ENCODE results near the gene SPRED3. TPM values are rescaled to one million over a fixed set of nuclear protein-coding genes. Genes with fewer than 3 reads are reported as not detected.

SPRED3 gene, protein sequence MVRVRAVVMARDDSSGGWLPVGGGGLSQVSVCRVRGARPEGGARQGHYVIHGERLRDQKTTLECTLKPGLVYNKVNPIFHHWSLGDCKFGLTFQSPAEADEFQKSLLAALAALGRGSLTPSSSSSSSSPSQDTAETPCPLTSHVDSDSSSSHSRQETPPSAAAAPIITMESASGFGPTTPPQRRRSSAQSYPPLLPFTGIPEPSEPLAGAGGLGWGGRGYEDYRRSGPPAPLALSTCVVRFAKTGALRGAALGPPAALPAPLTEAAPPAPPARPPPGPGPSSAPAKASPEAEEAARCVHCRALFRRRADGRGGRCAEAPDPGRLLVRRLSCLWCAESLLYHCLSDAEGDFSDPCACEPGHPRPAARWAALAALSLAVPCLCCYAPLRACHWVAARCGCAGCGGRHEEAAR
- 0.71 and 1.0 TPM in 2 replicates for total RNA-seq

DNA sequence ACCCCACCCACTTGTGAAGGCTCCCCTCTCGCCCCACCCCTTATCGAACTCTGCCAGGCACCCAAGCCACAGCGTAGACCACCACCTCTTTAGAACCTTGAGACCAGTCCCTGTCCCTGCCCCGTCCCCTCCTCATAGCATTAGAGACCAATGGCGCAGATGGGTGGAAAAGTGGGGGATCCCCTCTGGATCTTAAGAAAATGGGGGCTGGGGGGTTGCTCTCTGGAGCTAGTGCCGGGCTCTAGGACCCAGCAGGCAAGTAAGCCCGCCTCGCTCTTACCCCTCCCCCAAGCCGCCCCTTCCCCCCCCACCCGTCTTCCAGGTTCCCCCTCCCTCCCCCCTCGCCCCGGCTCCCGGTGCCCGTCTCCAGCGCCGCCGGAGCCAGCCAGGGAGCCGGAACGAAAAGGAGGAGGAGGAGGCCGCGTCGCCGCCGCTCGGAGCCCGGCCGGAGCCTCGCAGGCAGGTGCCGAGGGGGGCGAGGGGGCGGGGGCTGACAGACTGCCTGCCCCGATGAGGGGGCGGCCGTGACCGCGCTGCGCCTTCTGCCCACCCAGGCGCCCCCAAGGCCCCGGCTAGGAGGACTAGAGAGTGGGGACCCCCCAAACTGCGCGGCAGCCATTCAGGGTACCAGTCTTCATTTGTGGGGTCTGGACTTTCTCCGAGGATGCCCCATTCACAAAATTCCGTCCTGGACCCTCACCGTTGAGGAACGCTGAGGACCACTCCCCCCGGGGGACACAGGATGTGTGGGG, at the start of gene SPRED3:
SPRED3 (plus strand) TSS at position 349 of the 752 bp plus-strand sequence. CDS start 1,606 bp downstream, outside the sequence.

DNA sequence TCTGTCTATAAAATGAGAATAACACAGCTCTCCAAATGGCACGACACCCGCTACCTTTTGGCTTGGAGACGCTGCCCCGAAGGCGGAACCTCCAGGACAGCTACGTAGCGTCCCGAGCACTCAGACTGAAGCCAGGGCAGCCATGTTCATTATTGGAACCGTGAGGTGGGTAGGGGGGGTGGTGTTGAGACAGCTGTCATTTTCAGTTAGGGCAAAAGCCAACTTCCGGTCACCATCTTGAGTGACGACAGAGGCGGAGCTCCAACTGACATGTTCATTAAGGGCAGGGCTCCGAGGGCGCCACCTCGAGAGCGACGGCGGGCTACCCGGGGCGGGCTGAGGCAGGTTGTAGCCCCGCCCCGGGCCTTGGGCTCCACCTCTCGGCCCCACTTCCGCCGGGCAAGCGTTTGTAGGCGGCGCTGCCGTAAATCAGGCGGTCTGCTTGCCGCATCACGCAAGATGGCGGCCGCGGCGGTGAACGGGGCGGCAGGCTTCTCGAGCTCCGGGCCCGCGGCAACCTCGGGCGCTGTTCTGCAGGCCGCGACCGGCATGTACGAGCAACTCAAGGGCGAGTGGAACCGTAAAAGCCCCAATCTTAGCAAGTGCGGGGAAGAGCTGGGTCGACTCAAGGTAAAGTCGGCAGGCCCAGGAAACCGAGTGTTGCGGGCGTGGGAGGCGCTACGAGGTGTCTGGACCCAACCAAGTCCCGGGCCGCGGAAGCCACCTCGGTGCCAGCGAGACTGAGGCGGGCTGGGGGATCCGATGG, 14.0 kb upstream of the SPRED3 start, which contains the start of gene PSMD8:
PSMD8 (plus strand) TSS at position 240 of the 766 bp plus-strand sequence; CDS start at position 271, 31 bp downstream.

DNA sequence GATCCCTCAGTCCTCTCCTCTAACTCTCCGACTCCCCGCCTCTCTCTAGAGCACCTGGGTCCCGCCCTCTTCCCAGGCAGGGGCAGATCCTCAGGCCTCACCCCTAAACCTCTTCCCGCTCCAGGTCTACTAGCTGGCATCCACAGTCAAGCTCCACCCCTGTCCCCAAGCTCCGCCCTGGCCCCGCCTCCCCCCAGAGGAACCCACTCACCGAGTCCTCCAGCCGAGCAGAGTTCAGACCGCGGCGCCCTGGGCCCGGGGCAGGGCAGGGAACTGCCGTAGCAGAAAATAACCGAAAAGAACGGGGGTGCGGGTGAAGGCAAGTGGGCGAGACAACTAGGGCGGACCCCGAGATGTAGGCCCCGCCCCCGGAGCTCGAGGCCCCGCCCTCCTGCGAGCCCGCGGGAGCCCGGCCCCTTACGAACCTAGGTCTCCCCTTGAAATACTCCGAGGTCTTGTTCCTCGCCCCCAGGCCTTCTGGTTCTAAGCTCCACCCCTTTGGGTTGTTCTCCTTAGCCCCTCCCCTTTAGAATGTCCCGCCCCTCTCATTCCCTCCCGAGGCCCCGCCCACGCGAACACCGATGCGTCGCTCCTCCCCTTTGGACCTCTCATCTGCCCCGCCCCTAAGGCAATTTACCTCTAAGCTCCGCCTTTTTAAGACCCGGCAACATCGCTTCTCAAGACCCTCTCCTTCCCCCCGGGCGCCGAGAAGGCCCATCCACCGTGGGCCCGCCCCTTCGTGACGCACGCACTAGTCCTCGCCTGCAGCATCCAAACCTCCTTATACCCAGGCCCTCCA, 748 bp upstream of the SPRED3 start, which contains the start of gene GGN:
GGN (minus strand) TSS at position 485 of the 799 bp plus-strand sequence. CDS start 773 bp downstream, outside the sequence.

GRCh38 chr19:38402967-38403674, 14.6 kb downstream of the SPRED3 start, which contains the start of gene FAM98C:
TSS of gene FAM98C (plus strand) at chr19:38403093. CDS start at chr19:38403154, 61 bp downstream.

GRCh38 chr19:38425810-38426466, 37.4 kb downstream of the SPRED3 start, which contains the start of gene RASGRP4:
TSS of gene RASGRP4 (minus strand) at chr19:38426219. CDS start at chr19:38426091, 128 bp downstream.

DNA sequence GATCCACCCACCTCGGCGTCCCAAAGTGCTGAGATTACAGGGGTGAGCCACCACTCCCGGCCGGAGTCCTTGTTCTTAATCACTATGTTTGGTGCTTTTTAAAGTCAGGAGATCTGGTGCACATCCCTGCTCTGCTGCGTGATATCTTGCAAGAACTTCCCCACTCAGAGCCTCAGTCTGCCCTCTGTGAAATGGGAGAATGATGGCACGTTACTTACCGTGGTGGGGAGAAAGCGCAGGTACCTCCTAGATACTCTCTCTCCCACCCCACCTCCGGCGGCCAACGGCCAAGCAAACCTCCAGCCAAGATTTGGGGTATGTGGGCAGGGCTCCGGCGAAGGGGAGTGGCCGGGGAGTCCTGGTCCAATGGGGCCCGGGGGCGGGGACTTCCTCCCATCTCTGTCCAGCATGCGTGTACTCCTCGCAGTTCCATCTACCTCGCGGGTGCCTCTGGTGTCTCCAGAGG, 44.8 kb downstream of the SPRED3 start, which contains the start of gene RYR1:
RYR1 (plus strand) TSS at position 424 of the 466 bp plus-strand sequence. CDS start 139 bp downstream, outside the sequence.

Other genes with a start within 250 kb of the SPRED3 start
- gene DPF1, start 164.5 kb upstream of the SPRED3 start, total RNA-seq: 0.55 and 0.57 TPM in 2 replicates
- gene PPP1R14A, start 132.3 kb upstream of the SPRED3 start, total RNA-seq: 0.43 and 0.65 TPM in 2 replicates
- gene SPINT2, start 124.1 kb upstream of the SPRED3 start, total RNA-seq: 1.1 and 4.0 TPM in 2 replicates
- gene C19orf33, start 84.4 kb upstream of the SPRED3 start, total RNA-seq: 0.65 and 0.71 TPM in 2 replicates
- gene YIF1B, start 72.8 kb upstream of the SPRED3 start, total RNA-seq: 83.2 and 95.1 TPM in 2 replicates
- 8.5 and 19.5 TPM in 2 replicates for gene KCNK6, start 68.9 kb upstream of the SPRED3 start, total RNA-seq
- gene CATSPERG, start 52.9 kb upstream of the SPRED3 start, total RNA-seq: 0.28 and 0.74 TPM in 2 replicates
- 254 and 265 TPM in 2 replicates for gene PSMD8, start 14.1 kb upstream of the SPRED3 start, total RNA-seq
- gene GGN, start 663 bp upstream of the SPRED3 start, total RNA-seq: 0.14 and 0.46 TPM in 2 replicates
- gene FAM98C, start 14.4 kb downstream of the SPRED3 start, total RNA-seq: 5.7 and 6.7 TPM in 2 replicates
- gene RASGRP4, start 37.5 kb downstream of the SPRED3 start, total RNA-seq: not detected in 2 replicates
- gene RYR1, start 45.0 kb downstream of the SPRED3 start, total RNA-seq: under 0.01 TPM in 2 replicates
- under 0.01 and 0.37 TPM in 2 replicates for gene MAP4K1, start 229.3 kb downstream of the SPRED3 start, total RNA-seq
- gene EIF3K, start 230.5 kb downstream of the SPRED3 start, total RNA-seq: 307 and 373 TPM in 2 replicates